HL-60 (cell line): ENCODE measurements around the gene UGCG.

Source experiments
- GABPA ChIP-seq: IDR thresholded peaks from 2 replicates; pipeline ENCODE4 v1.6.1; 2012; ENCODE audit warnings: low read depth
- REST ChIP-seq: IDR thresholded peaks from 2 replicates; pipeline ENCODE4 v1.6.1; 2012; ENCODE audit warnings: low read depth; ENCODE audit not compliant: insufficient replicate concordance
- SPI1 ChIP-seq: IDR thresholded peaks from 2 replicates; pipeline ENCODE4 v1.6.1; 2012; ENCODE audit warnings: low read depth, mild to moderate bottlenecking, borderline replicate concordance
- TF ChIP-seq, protein P1 (sequence below): IDR thresholded peaks from one replicate; pipeline ENCODE4 v1.5.1; 2011; ENCODE audit warnings: low read length, control low read depth, inconsistent platforms; ENCODE audit not compliant: insufficient read depth

DNA sequence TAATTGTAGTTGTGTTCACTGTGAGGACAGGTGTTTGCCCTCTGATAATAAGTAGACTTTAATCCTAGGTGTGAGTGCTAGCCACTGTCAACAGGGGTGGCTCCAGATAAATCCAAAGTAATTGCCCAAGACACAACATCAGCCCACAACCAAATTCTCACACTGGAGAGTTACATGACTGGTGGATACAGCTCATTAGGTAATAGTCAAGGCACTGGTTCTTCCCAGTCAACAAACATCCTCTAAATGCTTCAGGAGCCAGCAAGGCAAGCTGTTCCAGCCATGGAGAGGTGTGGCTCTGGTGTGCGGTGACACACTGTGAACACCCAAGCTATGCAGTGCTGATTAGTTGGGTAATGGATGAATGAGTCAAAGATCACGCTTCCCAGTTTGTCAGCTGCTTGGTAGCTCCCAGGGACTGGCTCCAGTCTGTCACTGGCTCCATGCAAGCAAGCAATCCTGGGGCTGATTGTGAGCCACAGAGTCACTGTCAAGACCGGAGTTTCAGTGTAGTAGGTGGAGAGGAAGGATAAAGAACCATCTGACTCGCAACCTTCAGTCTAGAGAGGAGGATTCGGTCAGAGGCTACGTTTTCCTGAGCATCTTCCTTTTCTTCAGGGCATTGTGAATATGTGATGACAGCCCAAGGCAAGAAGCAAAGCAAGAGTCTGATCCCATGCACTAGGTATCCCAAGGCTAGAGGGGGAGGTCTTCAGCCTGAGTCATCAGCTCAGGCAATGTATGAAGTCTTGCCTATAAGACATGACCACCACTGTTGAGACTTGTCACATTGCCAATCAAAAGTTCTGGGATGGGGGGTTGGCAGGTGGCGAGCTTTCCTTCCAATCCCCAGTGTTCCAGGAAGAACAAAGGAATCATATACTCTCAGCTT, 63.1 kb downstream of the UGCG start:
- no peak for TF ChIP-seq GABPA
- TF ChIP-seq, protein P1, sequence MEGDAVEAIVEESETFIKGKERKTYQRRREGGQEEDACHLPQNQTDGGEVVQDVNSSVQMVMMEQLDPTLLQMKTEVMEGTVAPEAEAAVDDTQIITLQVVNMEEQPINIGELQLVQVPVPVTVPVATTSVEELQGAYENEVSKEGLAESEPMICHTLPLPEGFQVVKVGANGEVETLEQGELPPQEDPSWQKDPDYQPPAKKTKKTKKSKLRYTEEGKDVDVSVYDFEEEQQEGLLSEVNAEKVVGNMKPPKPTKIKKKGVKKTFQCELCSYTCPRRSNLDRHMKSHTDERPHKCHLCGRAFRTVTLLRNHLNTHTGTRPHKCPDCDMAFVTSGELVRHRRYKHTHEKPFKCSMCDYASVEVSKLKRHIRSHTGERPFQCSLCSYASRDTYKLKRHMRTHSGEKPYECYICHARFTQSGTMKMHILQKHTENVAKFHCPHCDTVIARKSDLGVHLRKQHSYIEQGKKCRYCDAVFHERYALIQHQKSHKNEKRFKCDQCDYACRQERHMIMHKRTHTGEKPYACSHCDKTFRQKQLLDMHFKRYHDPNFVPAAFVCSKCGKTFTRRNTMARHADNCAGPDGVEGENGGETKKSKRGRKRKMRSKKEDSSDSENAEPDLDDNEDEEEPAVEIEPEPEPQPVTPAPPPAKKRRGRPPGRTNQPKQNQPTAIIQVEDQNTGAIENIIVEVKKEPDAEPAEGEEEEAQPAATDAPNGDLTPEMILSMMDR: no peak
- TF ChIP-seq REST: no peak
- no peak for TF ChIP-seq SPI1
